GM19324 (cell line): ENCODE measurements around the gene PCSK7.

Experiments used
- ATAC-seq: cut with Tn5 transposase; IDR thresholded peaks from one replicate; pipeline ENCODE4 v1.9.1; 2021; ENCODE audit warnings: mild to moderate bottlenecking, moderate library complexity; ENCODE audit not compliant: unreplicated experiment, low FRiP score

Gene PCSK7

DNA sequence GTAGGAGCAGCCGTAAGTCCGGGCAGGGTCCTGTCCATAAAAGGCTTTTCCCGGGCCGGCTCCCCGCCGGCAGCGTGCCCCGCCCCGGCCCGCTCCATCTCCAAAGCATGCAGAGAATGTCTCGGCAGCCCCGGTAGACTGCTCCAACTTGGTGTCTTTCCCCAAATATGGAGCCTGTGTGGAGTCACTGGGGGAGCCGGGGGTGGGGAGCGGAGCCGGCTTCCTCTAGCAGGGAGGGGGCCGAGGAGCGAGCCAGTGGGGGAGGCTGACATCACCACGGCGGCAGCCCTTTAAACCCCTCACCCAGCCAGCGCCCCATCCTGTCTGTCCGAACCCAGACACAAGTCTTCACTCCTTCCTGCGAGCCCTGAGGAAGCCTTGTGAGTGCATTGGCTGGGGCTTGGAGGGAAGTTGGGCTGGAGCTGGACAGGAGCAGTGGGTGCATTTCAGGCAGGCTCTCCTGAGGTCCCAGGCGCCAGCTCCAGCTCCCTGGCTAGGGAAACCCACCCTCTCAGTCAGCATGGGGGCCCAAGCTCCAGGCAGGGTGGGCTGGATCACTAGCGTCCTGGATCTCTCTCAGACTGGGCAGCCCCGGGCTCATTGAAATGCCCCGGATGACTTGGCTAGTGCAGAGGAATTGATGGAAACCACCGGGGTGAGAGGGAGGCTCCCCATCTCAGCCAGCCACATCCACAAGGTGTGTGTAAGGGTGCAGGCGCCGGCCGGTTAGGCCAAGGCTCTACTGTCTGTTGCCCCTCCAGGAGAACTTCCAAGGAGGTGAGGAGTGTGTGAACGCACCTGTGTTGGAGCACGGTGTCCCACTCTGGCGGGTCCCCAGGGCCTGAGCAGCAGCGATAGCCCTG is 32.6 kb downstream of the PCSK7 start, which contains the start of gene TAGLN:
TAGLN (plus strand) TSS at position 318 of the 863 bp plus-strand sequence. CDS start 3,644 bp downstream, outside the sequence.
- no peak for ATAC-seq

GRCh38 chr11:117198613-117199012 is 33.3 kb downstream of the PCSK7 start:
- no peak for ATAC-seq

DNA sequence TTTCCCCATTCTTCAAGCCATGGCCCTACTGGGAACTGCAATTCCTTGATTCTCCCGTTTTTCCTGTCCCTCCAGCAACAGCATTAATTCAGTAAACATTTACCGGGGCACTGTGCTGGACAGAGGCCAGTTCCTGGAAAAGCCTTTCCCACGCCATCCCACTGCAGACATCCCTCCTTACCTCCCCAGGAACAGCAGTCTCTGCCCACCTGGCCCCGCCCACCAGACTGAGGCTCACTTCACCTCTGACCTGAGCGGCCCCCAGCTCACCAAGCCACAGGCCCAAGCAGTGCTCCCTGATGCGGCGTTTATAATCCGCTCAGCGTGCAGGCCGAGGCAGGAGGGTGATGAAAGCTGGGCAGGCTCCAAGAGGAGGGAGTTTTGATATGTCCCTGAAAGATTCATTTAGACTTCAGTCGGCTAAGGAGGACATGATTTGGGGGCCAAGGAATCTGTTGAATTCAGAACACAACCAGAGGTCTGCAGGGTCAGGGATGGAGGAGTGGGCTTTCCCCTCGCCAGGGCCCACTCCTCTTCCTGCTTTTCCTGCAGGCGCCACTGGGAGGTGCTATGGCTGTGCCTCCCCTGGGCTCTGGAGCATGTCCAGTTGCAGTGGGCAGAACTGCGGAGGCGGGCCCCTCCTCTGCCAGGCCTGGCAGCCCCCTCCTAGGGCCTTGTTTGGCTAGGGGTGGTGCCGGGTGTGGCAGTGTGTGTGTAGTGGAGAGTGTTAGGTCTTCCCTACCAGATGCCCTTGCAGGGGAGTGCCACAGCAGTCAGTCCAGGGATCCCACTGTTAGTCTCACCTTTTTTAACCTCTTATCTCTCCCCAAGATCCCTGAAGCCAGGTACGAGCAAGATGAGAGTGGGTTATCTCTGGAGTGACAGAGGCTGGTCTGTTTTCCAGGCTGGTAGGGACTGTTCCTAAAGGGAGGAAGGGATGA is 34.1 kb downstream of the PCSK7 start:
- ATAC-seq: no peak

GRCh38 chr11:117197006-117197405 is 34.9 kb downstream of the PCSK7 start:
- no peak for ATAC-seq

- ATAC-seq: no peak
These were observed 36.1 kb downstream of the PCSK7 start for GRCh38 chr11:117195761-117196160.

GRCh38 chr11:117195258-117195657 is 36.6 kb downstream of the PCSK7 start:
- ATAC-seq: no peak

DNA sequence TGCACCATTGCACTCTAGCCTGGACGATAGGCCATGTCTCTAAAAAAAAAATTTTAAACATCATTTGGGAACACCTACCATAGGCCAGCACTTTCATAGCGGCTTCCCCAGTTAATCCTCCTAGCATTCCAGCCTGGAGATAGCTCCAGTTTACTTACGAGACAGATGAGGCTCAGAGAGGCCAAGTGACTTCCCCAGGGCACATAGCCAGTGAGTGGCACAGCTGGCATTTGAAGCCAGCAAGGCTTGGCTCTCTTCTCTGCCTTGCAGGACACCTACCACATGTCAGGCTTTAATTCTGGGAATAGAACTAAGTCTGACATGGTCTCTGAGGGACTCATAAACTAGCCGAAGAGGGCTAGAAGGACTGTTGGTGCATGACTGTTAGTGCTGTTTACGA is 37.6 kb downstream of the PCSK7 start:
- ATAC-seq: no peak

- ATAC-seq: no peak
These were observed 38.5 kb downstream of the PCSK7 start for GRCh38 chr11:117193130-117194020.

DNA sequence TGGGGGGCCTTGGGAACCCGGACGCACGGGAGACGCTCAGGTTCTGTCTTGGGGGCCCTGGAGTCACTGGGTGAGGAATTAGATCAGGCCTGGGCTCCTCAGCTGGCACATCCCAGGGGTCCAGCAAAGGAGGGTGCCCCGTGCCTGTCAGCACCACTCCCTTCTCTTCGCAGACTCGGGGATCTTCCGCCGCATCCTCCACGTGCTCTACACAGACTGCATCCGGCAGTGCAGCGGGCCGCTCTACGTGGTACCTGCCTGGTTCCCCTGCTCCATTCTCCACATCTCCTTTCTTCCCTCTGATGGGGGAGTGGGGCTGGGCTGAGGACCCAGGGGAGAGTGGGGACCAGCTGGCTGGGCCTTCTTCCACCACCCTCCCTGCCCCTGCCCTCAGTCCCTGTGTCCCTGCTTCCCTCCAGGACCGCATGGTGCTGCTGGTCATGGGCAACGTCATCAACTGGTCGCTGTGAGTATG is 39.4 kb downstream of the PCSK7 start:
- no peak for ATAC-seq

- ATAC-seq: no peak
These were observed 40.0 kb downstream of the PCSK7 start for GRCh38 chr11:117191680-117192400.

DNA sequence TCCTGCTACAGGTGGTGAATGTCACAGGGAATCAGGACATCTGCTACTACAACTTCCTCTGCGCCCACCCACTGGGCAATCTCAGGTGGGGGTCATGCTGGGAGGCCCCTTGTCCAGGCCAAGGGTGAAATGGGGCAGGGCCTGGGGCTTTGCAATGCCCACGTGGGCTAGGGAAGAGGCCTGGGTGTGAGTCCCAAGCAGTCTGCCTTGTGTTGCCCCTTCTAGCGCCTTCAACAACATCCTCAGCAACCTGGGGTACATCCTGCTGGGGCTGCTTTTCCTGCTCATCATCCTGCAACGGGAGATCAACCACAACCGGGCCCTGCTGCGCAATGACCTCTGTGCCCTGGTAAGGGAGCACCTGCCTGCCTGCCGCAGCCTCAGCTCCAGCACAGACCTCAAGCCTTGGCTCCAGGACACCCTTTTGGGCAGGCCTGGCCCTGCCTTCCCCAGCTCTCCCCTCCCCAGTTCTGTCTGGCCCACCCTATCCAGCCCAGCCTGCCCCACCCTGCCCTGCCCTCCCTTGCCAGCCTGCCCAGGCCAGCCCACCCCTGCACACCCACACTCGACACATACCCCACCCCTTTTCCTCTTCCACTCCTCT is 41.8 kb downstream of the PCSK7 start:
- ATAC-seq: no peak

- no peak for ATAC-seq
These were observed 42.5 kb downstream of the PCSK7 start for GRCh38 chr11:117189191-117189940.

- ATAC-seq: no peak
These were observed 43.2 kb downstream of the PCSK7 start for GRCh38 chr11:117188620-117189081.

GRCh38 chr11:117187799-117188481 is 43.9 kb downstream of the PCSK7 start:
- ATAC-seq: no peak

DNA sequence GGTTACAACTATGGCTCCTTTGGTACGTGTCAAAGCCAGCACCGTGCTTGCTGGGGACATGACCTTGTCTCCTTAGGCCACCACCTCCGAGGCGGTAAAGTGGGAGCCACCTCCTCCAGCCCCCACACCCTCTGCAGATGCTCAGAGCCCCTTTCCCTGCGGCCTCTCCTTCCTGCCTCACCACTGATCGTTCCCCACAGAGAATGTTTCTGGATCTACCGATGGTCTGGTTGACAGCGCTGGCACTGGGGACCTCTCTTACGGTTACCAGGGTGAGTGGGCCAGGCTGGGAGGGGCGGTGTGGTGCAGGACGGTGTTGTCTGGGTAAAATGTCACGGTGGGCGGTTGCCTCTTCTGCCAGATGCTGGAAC is 44.5 kb downstream of the PCSK7 start:
- ATAC-seq: no peak

DNA sequence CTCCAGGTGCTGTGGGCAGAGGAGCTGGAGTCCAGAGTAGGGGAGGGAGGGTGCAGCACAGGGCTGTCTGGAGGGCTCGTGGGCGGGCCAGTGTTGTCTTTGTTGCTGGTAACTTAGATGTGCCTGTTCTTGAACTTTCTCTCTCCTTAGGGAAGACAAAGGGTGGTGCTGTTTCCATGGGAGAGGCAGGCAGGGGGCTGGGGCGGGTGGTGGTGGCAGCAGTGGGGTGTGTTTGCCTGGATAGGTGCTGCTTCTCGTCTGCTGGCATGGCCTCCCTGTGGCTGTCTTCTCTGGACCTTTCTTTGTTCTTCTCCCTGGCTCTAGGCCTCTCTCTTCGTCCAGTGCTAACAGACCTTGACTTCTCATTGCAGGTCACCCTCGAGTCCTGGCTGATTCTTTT is 44.9 kb downstream of the PCSK7 start:
- ATAC-seq: no peak

DNA sequence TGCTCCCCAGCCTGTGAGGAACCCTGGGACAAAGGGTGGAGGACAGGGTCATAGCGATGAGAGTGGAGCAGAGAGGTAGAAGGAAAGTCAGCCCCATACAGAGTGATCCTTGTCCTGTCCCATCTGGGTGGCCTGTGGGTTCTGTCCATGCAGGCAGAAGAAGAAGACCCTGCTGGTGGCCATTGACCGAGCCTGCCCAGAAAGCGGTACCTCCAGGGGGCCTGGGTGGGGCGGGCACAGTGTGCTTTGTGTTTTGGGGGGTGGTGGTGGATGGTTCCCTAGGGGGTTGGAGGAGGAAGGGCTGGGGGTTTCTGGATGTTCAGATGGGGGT is 45.5 kb downstream of the PCSK7 start:
- no peak for ATAC-seq
